Stomach (tissue), 4 donors: ENCODE data around the gene OTUD3.

Experiments used
- EP300 ChIP-seq: sonication (generic); formaldehyde crosslinking; IDR thresholded peaks from one replicate; pipeline ENCODE4 v1.6.1; 2017; ENCODE audit warnings: antibody characterized with exemption
- POLR2A ChIP-seq, 4 donors: fragments of 450-650 bp; IDR thresholded peaks; one replicate each; pipeline ENCODE4 v1.6.1; 2016; ENCODE audit warnings: antibody characterized with exemption in 4 of 4, control low read depth in 2 of 4, mild to moderate bottlenecking in 1 of 4, moderate library complexity in 1 of 4
- TF ChIP-seq, protein P1 (sequence below), 7 experiments: fragments of 450-650 bp in 4 of 7; fragments of 200-600 bp in 3 of 7; sonication (generic) in 3 of 7; IDR thresholded peaks; one replicate each; pipeline ENCODE4 v1.5.1; 2016 to 2019; ENCODE audit warnings: antibody characterized with exemption in 7 of 7, control low read depth in 2 of 7, mild to moderate bottlenecking in 1 of 7

DNA sequence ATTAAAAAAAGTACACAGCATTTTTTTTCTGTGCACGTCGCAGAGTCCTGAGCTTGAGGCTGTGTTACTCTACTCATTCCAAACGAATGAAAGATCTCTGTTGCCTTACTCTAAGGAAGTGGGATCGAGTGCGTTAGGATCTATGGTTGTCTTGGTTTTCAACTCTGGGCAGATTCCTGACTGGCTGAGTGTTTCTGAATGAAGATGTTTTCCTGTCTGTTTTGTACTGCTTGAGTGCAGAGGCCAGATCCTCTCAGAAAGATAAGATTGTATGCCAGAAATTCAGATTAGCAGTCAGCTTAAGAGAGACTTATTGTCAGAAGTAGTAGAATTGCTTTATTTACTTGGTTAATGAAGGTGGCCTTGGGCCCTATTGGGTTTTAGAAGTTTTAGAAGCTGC is 27.2 kb downstream of the OTUD3 start:
- TF ChIP-seq POLR2A (IDR thresholded peaks at IDR 0.05) (no peak), EP300 (no peak)
- TF ChIP-seq, protein P1, sequence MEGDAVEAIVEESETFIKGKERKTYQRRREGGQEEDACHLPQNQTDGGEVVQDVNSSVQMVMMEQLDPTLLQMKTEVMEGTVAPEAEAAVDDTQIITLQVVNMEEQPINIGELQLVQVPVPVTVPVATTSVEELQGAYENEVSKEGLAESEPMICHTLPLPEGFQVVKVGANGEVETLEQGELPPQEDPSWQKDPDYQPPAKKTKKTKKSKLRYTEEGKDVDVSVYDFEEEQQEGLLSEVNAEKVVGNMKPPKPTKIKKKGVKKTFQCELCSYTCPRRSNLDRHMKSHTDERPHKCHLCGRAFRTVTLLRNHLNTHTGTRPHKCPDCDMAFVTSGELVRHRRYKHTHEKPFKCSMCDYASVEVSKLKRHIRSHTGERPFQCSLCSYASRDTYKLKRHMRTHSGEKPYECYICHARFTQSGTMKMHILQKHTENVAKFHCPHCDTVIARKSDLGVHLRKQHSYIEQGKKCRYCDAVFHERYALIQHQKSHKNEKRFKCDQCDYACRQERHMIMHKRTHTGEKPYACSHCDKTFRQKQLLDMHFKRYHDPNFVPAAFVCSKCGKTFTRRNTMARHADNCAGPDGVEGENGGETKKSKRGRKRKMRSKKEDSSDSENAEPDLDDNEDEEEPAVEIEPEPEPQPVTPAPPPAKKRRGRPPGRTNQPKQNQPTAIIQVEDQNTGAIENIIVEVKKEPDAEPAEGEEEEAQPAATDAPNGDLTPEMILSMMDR (IDR thresholded peaks at IDR 0.05), result no peak
